BE2C (cell line): ENCODE data around the gene COL15A1.

Source experiments
- DNase-seq: peaks from one replicate; pipeline ENCODE4 v3.0.0-alpha.2; 2020
- H3K27me3 ChIP-seq: fragments of 250-450 bp; sonication (Bioruptor Pico); 2 replicates; pipeline ENCODE4 v1.5.1; 2020; ENCODE audit warnings: mild to moderate bottlenecking
- H3K36me3 ChIP-seq: fragments of 250-450 bp; sonication (Bioruptor Pico); 2 replicates; pipeline ENCODE4 v1.5.1; 2020; ENCODE audit warnings: mild to moderate bottlenecking
- H3K4me1 ChIP-seq: fragments of 250-450 bp; sonication (Bioruptor Pico); 2 replicates; pipeline ENCODE4 v1.5.1; 2020
- H3K4me3 ChIP-seq: 2 replicates; pipeline ENCODE4 v1.5.1; 2011; ENCODE audit warnings: low read depth, low read length
- H3K9me3 ChIP-seq: fragments of 250-450 bp; sonication (Bioruptor Pico); 2 replicates; pipeline ENCODE4 v1.5.1; 2020
- CTCF ChIP-seq: IDR thresholded peaks from 2 replicates; pipeline ENCODE4 v1.5.1; 2012; ENCODE audit warnings: mild to moderate bottlenecking, low read depth, low read length

COL15A1 gene

GRCh38 chr9:99051851-99052250 lies 108.1 kb downstream of the COL15A1 start:
- DNase-seq, result no peak
- H3K4me1 ChIP-seq, result no peaks in the 10 kb centered on the region
- no peak overlapping the region for H3K4me3 ChIP-seq
- no peak for TF ChIP-seq CTCF
- no peaks in the 10 kb centered on the region for H3K27me3 ChIP-seq
- H3K36me3 ChIP-seq, result no peaks in the 10 kb centered on the region
- H3K9me3 ChIP-seq, result no peaks in the 10 kb centered on the region

GRCh38 chr9:99052815-99053715 lies 109.4 kb downstream of the COL15A1 start:
- Histone ChIP-seq H3K4me1 (no peaks in the 10 kb centered on the region), H3K4me3 (no peak overlapping the region), H3K27me3 (peaks cover 7% of the 10 kb centered on the region; the same call in 1 of the 2 replicates), H3K9me3 (no peaks in the 10 kb centered on the region), H3K36me3 (no peaks in the 10 kb centered on the region)
- no peak for DNase-seq
- TF ChIP-seq CTCF, result no peak

- no peak for TF ChIP-seq CTCF
- H3K27me3 ChIP-seq, result peaks cover 12% of the 10 kb centered on the region; the same call in 1 of the 2 replicates
- H3K4me1 ChIP-seq, result no peaks in the 10 kb centered on the region
- no peaks in the 10 kb centered on the region for H3K9me3 ChIP-seq
- H3K4me3 ChIP-seq, result no peak overlapping the region
- no peak for DNase-seq
- H3K36me3 ChIP-seq, result no peaks in the 10 kb centered on the region
Measured at GRCh38 chr9:99054581-99054980, 110.9 kb downstream of the COL15A1 start.

GRCh38 chr9:99055384-99055783 lies 111.7 kb downstream of the COL15A1 start:
- H3K27me3 ChIP-seq, result peaks cover 12% of the 10 kb centered on the region; the same call in 1 of the 2 replicates
- no peaks in the 10 kb centered on the region for H3K4me1 ChIP-seq
- TF ChIP-seq CTCF, result no peak
- no peak for DNase-seq
- H3K36me3 ChIP-seq, result no peaks in the 10 kb centered on the region
- H3K4me3 ChIP-seq, result no peak overlapping the region
- H3K9me3 ChIP-seq, result no peaks in the 10 kb centered on the region

- Histone ChIP-seq H3K36me3 (no peaks in the 10 kb centered on the region), H3K9me3 (no peaks in the 10 kb centered on the region), H3K27me3 (peaks cover 12% of the 10 kb centered on the region; the same call in 1 of the 2 replicates), H3K4me1 (no peaks in the 10 kb centered on the region), H3K4me3 (no peak overlapping the region)
- DNase-seq, result no peak
- TF ChIP-seq CTCF, result no peak
Measured at GRCh38 chr9:99056186-99056585, 112.5 kb downstream of the COL15A1 start.
